Ishikawa (cell line): ENCODE results near the gene ACO2.

ENCODE experiments used
- CEBPB ChIP-seq: IDR thresholded peaks from 2 replicates; pipeline ENCODE4 v1.6.1; 2012
- CREB1 ChIP-seq: IDR thresholded peaks from 2 replicates; pipeline ENCODE4 v1.6.1; 2012; ENCODE audit warnings: low read depth
- EGR1 ChIP-seq: IDR thresholded peaks from 2 replicates; pipeline ENCODE4 v1.6.1; 2012
- NFIC ChIP-seq: IDR thresholded peaks from 2 replicates; pipeline ENCODE4 v1.6.1; 2012
- RAD21 ChIP-seq: IDR thresholded peaks from 2 replicates; pipeline ENCODE4 v1.6.1; 2012; ENCODE audit warnings: low read depth
- TAF1 ChIP-seq: IDR thresholded peaks from 2 replicates; pipeline ENCODE4 v1.6.1; 2012; ENCODE audit warnings: low read depth, mild to moderate bottlenecking
- TCF12 ChIP-seq: IDR thresholded peaks from 2 replicates; pipeline ENCODE4 v1.6.1; 2012; ENCODE audit warnings: low read depth
- TEAD4 ChIP-seq: IDR thresholded peaks from 2 replicates; pipeline ENCODE4 v1.6.1; 2012
- YY1 ChIP-seq: IDR thresholded peaks from 2 replicates; pipeline ENCODE4 v1.6.1; 2012; ENCODE audit warnings: low read depth
- ZBTB7A ChIP-seq: IDR thresholded peaks from 2 replicates; pipeline ENCODE4 v1.6.1; 2012; ENCODE audit warnings: low read depth
- TF ChIP-seq, protein P1 (sequence below): IDR thresholded peaks from 2 replicates; pipeline ENCODE4 v1.6.1; 2012
- TF ChIP-seq, protein P2 (sequence below): IDR thresholded peaks from 2 replicates; pipeline ENCODE4 v1.6.1; 2012
- TF ChIP-seq, protein P3 (sequence below): IDR thresholded peaks from 2 replicates; pipeline ENCODE4 v1.6.1; 2012; ENCODE audit warnings: low read depth, mild to moderate bottlenecking

The ACO2 gene

DNA sequence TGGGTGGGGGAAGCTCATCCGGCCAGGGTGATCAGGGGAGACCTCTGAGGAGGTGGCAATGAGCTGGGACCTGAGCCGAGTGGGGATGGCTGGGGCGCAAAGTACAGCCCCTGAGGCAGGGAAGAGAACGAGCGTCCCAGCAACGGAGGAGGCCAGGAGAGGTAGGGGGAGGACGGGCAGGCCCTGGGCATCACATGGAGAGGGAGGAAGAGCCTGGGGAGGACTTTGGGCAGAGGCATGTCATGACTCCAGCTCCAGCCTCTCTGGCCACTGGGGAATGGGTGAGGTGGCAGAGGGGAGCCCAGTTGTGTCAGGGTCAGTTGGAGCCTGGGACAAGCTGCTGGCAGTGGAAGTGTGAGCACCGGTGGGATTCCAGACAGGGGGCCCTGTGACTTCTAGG lies 109.2 kb downstream of the ACO2 start:
- no peak for TF ChIP-seq ZBTB7A
- TF ChIP-seq, protein P1, sequence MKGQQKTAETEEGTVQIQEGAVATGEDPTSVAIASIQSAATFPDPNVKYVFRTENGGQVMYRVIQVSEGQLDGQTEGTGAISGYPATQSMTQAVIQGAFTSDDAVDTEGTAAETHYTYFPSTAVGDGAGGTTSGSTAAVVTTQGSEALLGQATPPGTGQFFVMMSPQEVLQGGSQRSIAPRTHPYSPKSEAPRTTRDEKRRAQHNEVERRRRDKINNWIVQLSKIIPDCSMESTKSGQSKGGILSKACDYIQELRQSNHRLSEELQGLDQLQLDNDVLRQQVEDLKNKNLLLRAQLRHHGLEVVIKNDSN = no peak
- TF ChIP-seq RAD21 = no peak
- no peak for TF ChIP-seq CEBPB
- TF ChIP-seq EGR1 = no peak
- TF ChIP-seq TEAD4 = no peak
- no peak for TF ChIP-seq CREB1
- TF ChIP-seq, protein P2, sequence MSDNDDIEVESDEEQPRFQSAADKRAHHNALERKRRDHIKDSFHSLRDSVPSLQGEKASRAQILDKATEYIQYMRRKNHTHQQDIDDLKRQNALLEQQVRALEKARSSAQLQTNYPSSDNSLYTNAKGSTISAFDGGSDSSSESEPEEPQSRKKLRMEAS = no peak
- no peak for TF ChIP-seq NFIC
- TF ChIP-seq, protein P3, sequence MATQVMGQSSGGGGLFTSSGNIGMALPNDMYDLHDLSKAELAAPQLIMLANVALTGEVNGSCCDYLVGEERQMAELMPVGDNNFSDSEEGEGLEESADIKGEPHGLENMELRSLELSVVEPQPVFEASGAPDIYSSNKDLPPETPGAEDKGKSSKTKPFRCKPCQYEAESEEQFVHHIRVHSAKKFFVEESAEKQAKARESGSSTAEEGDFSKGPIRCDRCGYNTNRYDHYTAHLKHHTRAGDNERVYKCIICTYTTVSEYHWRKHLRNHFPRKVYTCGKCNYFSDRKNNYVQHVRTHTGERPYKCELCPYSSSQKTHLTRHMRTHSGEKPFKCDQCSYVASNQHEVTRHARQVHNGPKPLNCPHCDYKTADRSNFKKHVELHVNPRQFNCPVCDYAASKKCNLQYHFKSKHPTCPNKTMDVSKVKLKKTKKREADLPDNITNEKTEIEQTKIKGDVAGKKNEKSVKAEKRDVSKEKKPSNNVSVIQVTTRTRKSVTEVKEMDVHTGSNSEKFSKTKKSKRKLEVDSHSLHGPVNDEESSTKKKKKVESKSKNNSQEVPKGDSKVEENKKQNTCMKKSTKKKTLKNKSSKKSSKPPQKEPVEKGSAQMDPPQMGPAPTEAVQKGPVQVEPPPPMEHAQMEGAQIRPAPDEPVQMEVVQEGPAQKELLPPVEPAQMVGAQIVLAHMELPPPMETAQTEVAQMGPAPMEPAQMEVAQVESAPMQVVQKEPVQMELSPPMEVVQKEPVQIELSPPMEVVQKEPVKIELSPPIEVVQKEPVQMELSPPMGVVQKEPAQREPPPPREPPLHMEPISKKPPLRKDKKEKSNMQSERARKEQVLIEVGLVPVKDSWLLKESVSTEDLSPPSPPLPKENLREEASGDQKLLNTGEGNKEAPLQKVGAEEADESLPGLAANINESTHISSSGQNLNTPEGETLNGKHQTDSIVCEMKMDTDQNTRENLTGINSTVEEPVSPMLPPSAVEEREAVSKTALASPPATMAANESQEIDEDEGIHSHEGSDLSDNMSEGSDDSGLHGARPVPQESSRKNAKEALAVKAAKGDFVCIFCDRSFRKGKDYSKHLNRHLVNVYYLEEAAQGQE = no peak
- TF ChIP-seq TAF1 = no peak
- TF ChIP-seq TCF12 = no peak
- no peak for TF ChIP-seq YY1
